Measurements from ENCODE around the gene TPP1.
A peak's percentile ranks its signal among the peaks of the same experiment; 100 is the strongest.

TPP1 gene

DNA sequence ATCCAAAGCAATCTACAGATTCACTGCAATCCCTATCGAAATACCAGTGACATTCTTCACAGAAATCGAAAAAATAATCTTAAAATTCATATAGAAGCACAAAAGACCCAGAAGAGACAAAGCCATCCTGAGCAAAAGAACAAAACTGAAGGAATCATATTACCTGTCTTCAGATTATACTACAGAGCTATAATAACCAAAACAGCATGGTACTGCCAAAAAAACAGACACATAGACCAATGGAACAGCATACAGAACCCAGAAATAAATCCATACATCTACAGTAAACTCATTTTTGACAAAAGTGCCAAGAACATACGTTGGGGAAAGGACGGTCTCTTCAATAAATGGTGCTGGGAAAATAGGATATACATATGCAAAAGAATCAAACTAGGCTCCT, 34.7 kb downstream of the TPP1 start:
- DNase-seq, result no peak

DNA sequence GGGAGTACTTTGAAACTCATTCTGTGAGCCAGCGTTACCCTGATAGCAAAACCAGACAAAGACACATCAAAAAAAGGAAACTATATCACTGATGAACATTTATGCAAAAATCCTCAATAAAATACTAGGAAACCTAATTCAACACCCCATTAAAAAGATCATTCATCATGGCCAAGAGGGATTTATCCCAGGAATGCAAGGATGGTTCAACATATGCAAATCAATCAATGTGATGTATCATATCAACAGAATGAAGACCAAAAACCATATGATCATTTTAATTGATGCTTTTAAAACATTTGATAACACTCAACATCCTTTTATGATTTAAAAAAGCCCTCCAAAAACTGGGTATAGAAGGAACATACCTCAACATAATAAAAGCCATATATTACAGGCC, 35.6 kb downstream of the TPP1 start:
- no peak for DNase-seq

DNA sequence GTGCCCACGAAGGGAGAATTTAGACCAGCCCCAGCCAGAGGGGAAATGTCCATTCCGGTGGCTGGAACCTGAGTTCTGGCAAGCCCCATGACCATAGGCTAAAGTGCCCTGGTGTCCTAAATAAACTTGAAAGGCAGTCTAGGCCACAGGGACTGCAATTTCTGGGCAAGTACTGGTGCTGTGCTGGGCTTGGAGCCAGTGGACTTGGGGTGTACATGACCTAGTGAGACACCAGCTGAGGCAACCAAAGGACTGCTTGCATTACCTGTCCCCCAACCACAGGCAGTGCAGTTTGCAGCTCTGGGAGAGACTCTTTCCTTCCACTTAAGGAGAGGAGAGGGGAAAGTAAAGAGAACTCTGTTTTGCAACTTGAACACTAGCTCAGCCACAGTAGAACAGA, 39.5 kb downstream of the TPP1 start:
- DNase-seq, result no peak

DNA sequence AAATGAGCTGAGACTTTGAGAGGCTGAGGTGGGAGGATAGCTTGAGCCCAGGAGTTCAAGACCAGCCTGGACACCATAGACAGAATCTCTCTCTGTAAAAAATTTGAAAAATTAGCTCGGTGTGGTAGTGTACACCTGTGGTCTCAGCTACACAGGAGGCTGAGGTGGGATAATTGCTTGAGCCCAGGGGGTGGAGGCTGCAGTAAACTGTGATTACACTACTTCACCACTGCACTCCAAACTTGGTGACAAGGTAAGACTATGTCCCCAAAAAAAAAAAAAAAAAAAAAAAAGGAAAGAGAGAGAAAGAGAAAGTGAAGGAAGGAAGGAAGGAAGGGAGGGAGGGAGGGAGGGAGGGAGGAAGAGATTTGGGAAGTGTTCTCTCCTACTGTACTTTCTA, 41.1 kb downstream of the TPP1 start:
- no peak for DNase-seq

DNA sequence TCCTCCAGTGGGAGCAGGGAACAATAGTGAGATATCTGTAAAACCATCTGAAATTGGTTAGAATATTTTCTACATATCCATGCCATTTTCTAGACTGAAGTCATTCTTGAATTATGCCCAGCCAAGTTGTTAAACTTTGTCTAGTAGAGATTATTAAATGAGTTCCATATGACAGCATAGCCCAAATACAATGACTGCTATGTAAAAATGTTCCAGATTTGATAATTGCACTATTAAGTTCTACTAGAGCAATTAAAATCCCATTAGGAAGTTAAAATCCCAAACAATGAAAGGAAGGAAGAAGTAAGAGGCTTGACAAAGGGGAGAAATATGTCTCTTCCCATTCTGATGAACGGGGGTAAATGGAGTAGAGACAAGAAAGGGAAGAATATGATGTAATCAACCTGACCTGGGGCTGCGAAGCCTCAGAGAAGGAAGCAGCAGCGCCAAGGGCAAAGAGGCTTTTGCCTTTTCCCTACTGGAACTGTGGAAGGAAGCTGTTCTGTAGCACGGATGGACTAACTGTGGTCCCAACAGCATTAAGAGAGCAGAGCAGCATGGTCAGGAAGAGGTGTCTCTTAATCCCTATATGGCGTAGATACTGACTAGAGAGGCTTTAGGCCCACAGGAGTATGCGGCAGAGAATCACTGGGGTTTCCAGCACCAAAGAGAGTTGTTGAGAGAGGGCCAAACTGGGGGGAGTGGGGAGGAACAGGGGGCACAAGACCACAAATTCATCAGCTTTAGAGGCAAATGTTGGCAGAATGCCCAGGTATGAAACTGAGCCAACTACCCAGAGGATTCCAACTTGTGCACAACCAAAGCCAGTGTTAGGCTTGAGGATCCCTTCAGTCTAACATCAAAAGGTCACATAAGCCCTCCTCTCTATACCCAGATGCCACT, 42.5 kb downstream of the TPP1 start:
- peak; percentile 72 for DNase-seq

DNA sequence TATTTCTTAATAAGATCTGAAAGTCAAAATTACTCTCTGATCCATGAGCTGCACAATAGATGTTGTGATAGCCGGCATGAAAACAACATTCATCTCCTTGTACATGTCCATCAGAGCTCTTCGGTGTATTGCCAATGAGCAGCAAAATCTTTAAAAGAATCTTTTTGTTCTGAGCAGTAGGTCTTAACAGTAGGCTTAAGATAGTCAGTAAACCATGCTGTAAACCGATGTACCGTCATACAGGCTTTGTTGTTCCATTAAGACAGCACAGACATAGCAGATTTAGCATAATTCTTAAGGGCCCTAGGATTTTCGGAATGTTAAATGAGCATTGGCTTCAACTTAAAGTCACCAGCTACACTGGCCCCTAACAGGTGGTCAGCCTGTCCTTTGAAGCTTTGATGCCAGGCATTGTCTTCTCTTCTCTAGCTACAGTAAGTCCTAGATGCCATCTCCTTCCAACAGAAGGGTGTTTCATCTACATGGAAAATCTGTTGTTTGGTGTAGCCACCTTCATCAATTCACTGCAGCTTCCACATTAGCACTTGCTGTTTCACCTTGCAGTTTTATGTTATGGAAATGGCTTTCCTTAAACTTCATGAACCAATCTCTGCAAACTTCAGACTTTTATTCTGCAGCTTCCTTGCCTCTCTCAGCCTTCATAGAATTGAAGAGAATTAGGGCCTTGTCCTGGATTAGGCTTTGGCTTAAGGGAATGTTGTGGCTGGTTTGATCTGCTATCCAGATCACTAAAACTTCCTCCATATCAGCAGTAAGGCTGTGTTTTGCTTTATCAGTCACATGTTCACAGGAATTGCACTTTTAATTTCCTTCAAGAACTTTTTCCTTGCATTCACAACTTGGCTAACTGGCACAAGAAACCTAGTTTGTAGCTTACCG, 44.2 kb downstream of the TPP1 start:
- DNase-seq, result no peak

DNA sequence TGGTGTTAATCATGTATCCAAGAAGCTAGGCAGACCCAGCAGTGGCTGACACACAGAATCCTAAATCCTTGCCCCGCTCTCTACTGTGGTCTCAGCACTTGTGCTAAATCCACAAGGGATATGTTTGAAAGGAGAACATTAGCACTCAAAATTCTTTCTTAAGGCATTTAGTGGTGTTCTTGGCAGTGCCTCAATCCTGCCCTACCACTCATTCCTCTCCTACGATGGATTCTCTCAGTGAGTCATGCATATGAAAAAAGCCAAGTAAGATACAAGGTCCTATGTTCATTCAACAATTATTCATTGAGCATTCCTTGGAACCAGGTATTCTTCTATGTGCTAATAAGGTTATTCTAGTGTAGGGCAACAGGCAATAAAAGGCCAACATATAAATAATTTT, 47.0 kb downstream of the TPP1 start:
- no peak for DNase-seq

DNA sequence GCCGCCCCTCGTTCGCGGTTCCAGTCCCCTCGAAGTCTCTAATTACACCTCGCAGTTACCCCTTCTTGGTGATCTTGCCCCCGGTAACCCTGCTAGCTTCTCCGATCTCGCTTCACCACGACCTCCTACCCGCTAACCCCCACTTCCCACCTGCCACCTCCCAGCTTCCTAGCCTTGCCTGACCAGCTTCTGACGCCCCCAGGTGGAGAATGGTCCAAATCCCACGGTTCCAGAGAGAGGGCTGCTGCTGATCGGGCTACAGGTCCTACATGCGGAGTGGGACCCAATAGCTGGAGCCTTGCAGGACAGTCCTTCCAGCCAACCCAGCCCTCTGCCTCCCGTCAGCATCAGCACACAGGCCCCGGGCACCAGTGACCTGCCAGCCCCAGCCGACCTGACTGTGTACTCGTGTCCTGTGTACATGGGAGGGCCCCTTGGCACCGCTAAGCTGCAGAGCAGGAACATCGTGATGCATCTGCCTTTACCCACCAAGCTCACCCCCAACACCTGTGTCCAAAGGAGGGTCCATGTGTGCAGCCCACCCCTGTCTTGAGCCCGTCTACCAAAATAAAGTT, 47.7 kb downstream of the TPP1 start:
- no peak for DNase-seq

DNA sequence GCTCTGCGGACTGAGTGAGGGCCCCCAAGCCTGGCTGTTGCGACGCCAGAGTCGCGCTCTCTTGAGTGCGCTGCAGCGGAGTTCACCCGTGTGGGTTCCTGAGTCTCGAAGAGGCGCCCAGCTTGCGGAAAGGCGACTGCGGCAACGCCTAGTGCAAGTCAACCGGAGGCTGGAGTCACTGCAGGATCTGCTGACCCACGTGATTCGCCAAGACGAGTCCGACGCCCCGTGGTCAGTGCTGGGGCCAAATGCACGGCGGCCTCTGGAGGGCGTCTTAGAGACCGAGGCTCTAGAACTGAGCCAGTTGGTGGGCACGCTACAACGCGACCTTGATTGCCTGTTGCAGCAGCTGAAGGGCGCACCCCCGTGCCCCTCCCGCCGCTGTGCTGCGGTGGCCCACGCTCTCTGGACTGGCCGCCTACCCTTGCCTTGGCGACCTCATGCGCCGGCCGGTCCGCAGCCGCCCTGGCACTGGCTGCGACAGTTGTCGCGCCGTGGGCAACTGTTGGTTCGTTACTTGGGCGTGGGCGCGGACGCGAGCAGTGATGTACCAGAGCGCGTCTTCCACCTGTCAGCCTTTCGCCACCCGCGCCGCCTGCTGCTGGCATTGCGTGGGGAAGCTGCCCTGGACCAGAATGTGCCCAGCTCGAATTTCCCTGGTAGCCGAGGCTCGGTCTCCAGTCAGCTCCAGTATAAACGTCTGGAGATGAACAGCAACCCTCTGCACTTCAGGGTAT, 48.4 kb downstream of the TPP1 start:
- DNase-seq, result no peak

DNA sequence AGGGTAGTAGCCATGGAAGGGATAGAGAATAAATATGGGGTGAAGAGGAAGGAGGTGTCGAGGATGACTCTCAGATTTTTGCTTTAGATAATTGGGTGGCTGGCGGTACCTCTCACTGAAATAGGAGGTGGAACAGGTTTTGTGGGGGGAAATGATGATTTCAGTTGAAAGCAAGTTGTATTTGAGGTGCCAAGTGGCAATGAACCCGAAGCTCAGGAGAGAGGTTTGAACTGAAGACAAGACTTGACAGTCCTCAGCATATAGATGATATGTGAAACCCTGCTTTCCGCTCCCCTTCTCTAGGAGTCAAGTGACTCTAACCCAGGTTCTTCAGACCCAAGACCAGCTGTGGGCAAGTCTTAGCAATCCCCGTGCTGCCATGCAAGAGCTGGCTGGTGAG, 49.5 kb downstream of the TPP1 start:
- no peak for DNase-seq

DNA sequence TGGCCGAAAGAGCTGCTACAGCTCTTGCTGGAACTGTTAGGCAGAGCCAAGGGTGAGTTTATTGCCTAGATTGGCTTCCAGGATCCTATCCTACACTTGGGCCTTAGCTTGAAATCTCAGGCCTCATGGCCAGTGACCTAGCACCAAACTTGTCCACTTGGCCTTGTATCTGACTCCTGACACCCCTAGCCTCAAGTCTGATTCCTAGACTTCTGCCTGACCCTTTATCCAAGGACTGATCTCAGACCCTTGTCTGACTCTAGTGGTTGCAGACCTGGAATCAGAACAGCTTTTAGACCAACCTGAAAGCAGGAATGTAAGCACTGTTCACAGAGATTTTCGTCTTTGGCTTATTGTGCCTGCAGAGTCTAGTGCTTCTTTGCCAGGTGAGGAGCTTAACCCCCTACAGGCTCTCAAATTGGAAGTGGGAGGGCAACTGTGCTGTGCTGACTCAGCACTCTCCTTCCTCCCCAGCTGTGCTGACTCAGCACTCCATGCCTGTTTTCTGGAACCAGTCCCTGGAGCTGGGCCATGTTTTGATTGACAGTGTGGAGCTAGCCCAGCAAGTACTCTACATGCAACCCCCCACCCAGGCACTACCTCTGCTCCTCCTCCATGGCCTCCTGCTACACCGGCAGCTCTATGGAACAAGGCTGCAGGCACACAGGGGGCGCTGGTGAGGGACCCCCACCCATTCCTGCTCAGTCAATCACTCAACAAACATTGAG, 50.9 kb downstream of the TPP1 start:
- DNase-seq, result no peak

DNA sequence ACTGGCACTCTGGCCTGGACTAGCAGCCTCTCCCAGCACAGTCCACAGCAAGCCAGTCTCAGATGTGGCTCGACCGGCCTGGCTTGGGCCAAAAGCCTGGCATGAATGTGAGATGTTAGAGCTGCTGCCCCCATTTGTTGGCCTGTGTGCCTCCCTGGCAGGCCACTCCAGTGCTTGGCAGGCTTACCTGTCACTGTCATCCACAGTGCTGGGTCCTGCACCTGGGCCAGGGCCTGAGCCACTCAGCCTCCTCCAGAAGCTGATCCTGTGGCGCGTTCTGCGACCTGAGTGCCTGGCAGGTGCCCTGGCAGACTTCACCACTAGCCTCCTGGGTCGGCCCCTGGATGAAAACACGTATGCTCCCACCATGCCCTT, 51.9 kb downstream of the TPP1 start:
- no peak for DNase-seq

DNA sequence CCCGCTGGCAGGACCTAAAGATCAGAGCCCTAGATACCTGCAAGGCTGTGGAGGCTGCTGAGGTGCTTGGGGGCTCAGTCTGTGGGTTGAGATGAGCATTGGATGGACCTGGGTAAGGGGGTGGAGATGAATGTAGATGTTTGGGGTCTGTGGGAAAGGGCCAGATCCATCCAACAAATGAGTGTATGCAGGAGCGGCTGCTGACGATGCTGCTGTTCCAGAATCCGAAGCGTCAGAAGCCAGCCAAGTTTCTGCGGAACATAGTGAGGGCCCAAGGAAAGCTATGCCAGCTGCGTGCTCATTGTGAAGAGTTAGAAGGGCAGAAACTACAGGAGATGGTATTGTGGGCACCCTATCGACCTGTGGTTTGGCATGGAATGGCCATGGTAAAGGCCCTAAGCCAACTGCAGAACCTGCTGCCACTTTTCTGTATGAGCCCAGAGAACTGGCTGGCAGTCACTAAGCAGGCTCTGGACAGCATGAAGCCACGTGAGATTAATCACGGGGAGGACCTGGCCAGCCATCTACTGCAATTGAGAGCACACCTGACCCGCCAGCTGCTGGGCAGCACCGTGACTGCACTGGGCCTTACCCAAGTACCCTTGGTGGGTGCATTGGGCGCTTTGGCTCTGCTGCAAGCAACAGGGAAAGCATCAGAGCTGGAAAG, 52.4 kb downstream of the TPP1 start:
- no peak for DNase-seq

DNA sequence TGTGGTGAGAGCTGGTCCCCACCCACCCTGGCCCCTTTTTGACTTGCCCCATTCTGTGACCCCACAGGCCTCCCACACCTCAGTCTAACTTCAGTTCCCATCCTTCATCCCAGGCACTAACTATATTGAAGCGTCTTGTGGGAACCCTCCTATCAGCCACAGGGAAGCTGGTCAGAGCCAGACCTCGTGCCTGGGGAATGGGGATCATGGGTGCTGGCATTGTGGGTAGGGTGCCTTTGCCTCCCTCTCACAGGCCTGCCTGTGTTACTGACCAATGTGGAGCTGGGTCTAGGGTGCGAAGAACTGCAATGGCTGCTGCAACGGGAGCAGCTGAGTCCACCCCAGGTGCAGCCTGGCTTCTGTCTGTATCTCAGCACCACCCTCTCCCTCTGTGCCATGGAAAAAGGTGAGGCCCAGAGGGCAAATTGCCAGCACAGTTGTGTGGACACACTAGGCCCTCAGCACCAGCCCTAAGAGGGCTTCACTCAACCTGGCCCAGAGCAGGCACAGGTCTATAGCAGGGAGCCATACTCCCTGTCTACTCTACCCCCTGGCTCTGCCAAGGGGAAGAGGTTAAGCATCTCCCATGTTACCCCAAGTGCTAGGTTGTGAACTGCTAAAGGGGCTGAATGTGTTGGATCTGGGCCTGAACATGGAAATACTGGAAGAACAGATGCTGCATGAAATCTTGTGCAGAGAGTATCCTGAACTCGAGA, 53.1 kb downstream of the TPP1 start:
- DNase-seq, result no peak

DNA sequence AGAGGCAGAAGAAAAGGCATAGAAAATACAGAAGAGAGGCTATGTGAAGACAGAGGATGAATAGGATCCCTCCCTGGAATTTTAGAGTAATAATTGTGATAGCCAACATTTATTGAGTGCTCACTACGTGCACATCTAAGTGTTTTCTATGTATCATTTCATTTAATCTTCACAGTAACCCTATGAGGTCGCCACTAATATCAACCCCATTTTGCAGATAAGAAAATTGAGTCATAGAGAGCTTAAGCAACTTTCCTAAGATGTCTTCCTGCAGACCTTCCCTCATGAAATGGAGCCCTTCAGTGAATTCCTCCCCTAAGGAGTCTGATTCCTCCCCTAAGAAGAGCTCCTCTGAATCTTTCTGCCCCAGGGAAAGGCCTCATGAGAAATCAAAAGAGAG, 53.9 kb downstream of the TPP1 start:
- DNase-seq, result no peak

DNA sequence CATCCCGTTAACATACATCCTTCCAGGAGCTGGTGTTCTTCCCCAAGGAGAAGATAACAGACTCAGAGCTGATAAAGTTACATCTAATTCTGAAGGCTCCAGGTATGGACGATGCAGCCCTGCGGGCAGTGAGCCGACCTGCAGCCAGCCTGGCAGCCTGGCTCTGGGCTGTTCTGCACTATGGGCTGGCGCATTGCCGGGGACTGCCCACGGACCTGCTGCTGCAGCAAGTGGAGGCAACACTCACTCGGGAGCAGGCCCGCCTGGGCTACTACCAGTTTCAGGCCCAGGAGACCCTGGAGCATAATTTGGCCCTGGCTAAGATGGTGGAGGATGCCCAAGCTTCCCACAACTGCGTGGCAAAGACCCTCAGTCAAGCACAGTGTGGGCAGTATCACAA, 55.6 kb downstream of the TPP1 start:
- no peak for DNase-seq

DNA sequence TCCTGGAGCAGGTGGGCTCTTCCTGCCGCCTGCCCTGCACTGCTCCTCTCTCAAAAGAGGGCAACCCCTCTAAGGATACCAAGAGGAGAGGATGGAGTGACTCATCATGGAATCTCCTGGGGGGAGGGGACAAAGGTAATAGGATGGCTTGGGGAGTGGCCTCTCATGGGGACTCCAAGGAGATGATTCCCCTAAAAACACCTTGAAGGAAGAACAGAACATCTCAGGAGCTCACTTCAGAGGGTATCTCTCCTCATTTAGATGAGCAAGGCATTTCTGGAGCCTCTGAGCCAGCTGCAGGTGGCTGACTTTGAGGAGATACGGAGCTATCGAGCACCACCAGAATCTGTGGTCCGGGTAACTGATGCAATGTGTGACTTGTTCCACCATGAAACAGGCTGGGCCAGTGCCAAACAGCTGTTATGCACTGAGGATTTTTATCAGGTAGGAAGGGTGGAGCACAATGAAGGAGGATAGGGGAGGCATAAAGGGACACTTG, 56.1 kb downstream of the TPP1 start:
- no peak for DNase-seq
